HG03521 (cell line): ENCODE data around the gene ABR.
"Not testable (repeated sequence)": the region's sequence is repeated elsewhere in the genome, so short reads cannot be mapped to it uniquely, and the experiment has no call there.

Experiments
- ATAC-seq: cut with Tn5 transposase; IDR thresholded peaks from one replicate; pipeline ENCODE4 v1.9.1; 2021; ENCODE audit warnings: mild to moderate bottlenecking, moderate library complexity; ENCODE audit not compliant: unreplicated experiment

Gene ABR

DNA sequence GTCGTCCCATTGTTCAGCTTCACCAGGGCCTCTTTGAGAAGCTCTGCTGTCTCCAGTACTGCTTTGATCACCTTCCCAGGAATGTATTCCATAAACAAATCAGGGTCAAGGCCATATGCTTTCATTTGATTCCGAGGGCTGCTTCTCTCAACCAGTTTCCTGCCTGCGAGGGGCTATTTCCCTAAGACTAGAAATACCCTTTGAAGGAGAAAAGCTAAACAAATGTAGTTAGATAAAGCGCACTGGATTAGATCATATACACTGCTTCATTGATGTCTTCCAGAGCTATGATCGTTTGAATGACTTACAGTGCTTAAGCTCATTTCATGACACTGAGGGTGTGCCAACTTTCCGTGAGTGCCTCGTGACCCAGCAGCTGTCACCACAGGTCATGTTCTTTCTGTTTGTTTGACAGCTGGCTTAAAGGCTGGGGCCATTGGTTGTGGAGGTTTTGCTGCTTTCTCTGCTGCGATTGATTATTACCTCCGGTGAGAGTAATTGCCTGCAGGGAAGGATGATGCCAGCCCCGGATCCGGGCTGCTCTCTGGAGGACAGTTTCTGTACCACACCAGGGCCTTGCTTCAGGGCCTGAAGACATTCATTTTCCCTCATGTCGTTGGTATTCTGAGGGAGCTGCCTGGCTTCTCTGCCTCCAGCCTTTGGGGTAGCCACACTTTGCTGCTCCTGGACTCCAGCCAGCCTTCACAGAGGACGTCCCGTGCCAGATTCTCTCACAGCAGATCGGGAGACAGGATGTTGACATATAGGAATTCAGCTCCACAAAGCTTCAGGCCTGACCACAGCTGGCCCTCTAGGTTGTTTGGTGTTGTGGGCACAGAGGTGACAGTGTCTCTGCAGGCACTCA, 179.0 kb downstream of the ABR start:
- ATAC-seq: no peak

DNA sequence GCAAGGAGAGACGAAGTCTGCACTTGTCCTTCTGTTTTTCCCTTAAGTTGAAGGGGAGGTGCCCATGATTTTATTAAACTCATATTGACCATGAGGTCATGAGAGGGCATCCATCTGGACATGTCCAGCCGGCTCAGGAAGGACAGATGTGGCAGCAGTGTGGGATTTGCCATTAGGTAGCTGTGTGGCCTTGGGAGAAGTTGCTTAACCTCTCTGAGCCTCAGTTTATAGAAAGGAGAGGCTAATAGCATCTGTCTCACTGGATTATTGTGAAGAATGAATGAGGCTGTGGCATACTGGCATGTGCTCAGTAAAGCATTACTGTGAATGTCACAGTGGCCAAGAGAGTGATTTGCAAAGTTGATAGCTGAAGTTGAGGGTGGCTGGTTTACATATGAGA, 181.7 kb downstream of the ABR start:
- ATAC-seq: no peak

DNA sequence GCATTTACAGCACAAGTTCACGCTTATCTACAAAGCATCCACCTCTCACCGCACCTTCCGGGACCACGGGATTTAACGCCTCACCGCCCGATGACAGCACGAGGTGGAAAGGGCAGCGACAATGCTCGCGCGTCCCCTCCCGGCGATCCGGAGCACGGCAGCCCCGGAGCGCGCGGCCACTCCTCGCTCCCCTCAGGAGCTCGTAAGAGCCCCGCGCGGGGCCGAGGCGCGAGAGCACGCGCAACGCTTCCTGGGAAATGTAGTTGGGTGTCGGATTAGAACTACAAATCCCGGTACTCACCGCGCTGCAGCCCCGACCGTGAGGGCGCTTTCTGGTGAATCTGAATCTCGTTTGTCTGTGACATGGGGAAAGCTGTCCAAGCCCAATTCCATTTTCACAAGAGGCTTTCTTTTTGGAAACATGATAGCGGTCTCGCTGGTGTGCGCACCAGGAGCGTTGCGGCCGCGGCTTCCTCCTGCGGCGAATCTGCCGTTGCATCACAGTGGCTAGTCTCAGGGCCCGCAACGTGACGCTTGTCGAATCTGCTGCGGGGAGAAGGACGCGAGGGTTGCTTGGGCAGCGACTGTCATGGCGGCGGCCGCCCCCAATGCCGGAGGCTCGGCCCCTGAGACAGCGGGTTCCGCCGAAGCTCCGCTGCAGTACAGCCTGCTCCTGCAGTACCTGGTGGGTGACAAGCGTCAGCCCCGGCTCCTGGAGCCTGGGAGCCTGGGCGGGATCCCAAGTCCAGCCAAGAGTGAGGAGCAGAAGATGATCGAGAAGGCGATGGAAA, 183.0 kb downstream of the ABR start, which contains the start of gene TIMM22:
Gene TIMM22 (plus strand): TSS at position 576 of the 791 bp plus-strand sequence. CDS start 14 bp downstream, at position 590.
- ATAC-seq: peak; percentile 85

DNA sequence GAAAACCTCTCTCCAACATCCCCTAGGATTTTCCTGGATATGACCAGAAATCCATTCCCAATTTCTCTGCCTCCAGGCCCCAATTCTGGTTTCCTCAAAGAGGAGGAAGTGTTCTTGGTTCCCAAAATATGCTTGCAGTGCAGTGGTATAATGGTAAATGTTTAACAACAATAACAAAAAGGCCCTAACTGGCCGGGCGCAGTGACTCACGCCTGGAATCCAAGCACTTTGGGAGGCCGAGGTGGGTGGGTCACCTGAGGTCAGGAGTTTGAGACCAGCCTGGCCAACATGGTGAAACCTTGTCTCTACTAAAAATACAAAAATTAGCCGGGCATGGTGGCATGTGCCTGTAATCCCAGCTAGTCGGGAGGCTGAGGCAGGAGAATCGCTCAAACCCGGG, 184.5 kb downstream of the ABR start:
- not testable (repeated sequence) for ATAC-seq

DNA sequence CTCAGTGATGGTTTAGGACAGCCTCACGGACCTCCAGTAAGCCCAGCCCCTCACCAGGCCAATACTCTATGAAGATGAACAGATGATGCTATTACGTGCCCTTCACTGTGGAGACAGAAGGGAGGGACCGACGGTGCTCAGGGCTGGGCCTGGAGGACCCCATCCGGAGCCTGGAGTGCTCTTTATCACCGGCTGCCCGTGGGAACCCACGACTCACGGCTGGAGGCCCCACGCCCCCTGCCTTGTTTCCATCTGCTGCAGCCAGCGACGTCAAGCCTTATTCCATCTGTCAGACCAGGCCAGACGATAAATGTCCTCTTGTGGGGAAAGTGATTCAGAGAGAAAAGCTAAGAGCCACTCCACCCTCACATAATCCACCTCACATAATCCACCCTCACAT, 186.8 kb downstream of the ABR start:
- no peak for ATAC-seq

DNA sequence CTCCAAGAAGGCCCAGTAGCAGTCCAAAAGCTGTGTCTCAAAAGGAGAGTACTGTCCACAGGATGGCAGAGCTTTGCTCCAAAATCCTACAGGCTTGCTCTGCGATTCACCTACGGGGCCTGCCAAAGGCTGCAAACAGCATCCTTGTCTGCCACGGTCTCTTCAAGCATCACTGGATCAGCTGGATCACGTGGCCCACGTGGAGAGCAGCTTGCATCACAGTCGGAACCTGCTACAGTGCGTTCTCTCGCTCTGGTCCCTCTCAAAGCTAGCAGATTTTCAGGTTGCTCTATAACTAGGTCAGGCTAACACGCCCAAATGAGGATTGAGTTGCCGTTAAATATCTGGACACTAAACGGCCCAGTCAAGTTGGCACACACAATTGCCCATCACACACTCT, 191.2 kb downstream of the ABR start:
- no peak for ATAC-seq

DNA sequence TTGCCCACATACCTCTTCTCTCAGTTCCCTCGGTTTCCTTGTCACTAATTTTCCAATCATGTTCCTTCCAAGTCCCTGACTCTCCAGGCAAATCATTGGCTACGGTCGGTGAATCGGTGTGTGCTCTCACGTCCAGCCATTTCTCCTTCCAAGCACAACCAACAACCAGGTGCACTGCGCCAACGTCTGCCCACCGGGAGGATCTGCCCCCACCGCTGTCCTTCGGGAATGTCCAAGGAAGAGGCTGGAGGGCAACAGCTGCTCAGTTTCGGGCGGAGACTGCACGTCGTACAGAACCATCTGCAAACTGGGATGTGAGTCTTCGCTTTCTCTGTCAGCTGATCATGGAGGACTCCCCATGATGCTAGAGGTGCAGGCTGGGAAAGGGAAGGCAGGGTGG, 191.8 kb downstream of the ABR start:
- no peak for ATAC-seq

DNA sequence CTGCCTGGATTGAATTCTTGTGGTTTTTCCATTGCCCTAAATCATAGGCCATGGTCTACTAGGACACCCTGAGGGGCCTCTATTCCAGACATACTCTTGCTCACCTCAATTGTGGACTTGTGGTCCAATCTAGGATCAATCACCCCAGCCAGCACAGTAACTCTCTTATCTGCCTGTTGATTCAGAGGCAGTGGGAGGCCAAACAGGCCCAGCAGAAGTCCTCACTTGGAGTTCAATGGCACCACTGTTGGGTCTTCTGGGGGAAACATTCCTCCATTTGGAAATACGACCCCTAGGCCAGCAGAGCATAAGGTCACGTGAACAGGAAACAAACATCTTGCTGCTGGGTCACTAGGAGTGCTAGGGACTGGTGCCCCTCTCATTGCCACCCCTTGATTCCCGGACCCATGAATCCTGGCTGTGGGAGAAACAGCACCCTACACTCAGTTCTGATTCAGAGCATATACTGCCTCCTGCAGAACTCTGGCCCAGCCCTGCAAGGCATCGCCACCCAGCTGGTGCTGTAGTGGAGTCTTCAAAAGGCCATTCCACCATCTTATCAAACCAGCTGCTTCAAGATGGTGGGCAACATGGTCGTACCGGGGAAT, 193.4 kb downstream of the ABR start:
- no peak for ATAC-seq

DNA sequence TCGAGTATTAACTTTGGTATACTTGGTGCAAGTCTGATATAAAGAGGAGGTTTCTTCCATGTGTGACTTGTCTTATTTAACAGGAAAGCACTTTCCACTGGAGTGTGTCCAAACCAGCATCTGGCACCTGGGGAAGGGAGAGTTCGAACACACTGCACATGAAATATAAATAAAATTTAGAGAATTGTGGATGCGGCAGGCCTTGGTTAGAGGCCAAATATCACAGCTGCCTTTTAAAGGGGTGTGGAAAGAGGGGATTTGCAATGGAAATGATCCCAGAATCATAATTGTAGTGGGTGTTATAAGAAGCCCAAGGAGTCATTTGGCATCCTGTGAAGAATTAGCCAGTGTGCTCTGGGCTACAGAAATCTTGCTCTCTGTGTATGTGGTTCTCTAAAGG, 195.9 kb downstream of the ABR start:
- ATAC-seq: no peak

DNA sequence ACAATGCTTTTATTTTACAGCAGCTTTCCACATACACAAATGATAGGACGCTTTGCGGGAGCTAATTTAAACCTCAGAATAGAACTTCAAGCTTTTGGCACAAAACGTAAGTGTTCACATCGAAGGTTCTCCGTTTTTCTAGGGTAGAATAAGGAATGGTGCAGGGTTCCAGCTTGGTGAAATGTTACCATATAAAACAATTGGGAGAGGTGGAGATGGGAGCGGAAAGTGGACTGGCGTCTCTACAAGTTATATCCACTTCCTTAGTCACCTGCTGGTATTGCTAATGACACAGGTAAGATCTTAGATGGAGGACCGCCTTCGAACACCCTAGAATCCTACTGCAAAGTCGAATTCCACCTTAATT, 198.5 kb downstream of the ABR start:
- no peak for ATAC-seq

DNA sequence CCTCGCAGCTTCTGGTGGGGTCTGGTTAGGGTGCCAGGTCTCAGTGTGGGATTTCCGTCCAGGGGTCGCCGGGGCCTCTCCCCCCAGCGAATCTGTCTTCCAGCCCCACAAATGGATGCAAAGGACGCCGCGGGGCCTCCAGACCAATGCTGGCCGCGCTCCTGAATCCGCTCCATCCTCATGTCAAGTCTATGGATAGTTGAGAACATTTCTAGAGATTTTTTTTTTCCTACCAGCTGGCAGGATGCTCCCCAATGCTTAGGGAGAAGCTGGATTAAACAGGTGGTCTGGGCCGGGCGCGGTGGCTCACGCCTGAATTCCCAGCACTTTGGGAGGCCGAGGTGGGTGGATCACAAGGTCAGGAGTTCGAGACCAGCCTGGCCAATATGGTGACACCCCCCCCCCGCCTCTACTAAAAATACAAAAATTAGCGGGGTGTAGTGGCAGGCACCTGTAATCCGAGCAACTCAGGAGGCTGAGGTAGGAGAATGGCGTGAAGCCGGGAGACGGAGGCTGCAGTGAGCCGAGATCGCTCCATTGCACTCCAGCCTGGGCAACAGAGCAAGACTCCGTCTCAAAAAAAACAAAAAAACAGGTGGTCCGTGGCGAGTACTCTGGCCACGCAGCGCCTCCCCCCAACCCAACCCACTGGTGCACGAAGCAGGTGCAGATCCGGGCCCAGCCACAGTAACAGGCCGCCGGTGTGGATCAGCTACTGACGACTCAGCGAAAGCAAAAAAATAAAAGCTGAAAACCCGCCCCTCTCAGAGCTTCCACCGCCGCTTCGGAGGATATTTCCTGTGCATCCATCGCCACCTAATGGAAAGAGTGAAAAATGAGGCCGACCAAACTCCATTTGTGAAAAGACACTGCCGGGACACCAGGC, 199.1 kb downstream of the ABR start:
- ATAC-seq: peak; percentile 36

DNA sequence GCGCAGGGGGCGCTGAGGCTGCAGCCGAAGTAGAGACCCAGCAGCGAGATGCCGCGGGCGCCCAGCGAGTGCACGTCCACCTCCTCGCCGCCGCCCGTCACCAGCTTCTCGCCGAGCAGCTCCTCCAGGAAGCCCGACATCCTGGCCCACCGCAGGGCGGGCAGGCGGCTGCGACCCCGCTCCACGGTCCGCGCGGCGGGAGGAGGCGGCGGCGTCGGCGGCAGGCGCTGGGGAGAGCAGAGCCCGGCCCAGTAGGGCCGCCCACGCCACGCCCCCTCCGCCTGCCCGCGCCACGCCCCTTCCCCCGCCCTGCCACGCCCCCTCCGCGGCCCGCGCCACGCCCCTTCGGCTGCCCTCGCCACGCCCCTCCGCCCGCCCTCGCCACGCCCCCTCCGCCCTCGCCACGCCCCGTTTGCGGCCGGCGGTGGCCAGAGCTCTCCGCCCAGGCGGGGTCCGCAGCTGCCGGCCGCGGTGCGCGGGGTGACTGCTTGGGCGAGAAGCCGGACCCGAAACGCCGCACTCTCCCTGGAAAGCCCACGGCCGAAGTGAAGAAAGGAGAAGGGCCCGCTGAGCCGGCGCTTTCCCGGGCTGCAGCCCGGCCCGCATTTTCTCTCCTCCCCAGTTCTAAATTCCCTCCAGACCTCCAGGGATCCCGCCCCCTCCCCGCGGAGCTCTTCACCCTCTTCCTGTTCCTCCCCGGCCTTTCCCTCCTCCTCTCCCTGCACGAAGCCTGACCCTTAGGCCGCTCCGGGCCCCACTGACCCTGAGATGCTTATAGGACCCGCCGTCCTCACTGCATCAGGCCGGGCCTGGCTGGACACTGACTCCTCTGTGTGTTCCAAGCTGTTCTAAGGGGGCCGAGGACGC, 200.0 kb downstream of the ABR start, which contains the start of gene NXN:
Gene NXN (minus strand): TSS at position 238 of the 867 bp plus-strand sequence.
- ATAC-seq: peak; percentile 59

DNA sequence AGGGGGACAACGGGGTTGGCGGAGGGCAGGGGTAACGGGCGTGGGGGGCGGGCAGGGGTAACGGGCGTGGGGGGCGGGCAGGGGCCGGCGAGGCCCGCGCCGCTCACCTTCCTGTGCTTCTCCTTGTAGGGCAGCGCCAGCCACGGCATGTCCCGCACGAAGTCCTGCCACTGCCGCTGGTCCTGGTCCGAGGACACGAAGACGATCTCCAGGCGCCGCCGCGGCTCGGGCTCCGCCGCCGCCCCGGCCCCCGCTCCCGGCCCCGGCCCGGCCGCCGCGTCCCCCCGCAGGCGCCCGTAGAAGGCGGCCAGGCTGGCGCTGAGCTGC, 200.6 kb downstream of the ABR start:
- no peak for ATAC-seq

DNA sequence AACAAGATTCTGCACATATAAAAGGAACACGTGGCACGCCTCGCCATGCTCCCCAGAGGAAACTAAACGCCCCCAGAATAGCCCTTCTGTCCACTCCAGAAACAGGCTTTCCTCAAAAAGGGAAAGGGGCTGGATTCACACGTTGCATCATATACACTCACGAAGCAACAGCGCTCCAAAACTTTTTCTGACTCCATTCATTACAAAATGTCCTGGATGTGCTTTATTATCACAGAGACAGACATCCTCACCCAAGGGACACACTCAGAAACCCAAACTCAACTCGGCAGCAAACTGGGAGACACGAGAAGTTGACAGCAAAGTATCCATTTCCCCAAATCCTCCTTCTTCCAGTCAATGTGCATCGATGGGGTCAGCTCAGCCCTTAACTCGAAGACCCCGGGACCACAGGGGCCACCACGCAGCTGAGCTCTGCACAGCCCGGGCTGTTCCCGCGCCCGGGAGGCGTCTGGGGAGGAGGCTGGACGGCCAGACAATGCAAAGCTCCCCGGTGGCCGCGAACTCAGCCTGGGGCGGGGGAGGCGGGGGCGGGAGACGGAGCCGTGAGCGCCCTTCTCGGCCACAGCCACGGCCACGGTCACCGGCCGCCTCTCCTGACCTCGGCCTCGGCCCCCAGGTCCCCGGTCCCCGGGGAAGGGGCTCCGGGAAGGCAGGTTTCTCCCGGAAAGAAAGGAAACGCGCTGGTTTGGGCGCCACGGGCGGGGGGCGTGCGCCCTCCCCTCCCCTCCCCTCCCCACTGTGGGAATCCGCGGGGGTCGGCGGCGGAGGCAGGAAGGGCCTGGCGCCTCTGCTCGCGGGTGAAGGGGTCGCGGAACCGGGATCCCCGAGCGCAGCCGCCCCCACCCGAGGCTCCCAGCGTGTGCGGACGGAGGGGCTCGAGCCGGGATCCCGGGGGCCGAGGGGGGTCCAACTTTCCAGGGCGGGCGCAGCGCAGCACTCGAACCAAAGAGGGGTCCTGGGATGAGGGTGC, 201.4 kb downstream of the ABR start:
- ATAC-seq: no peak

DNA sequence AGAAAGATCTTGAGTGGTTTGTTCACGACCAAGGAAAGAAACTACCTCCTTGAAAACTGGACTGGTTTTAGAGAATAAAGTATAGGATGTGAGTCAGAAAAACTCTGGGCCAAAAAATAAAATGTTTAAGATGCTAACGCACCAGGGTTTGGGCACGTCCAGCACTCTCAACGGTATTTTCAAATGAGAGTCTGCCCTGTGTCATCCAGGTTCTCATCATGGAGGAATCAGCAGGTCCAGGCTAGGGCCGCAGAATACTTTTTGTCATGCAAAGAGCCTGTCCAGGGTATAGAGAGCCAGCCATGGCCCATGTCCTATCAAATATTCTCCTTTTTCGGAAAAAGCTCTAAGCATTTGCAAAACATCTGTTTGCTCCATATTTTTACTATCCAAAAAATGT, 202.6 kb downstream of the ABR start:
- no peak for ATAC-seq

DNA sequence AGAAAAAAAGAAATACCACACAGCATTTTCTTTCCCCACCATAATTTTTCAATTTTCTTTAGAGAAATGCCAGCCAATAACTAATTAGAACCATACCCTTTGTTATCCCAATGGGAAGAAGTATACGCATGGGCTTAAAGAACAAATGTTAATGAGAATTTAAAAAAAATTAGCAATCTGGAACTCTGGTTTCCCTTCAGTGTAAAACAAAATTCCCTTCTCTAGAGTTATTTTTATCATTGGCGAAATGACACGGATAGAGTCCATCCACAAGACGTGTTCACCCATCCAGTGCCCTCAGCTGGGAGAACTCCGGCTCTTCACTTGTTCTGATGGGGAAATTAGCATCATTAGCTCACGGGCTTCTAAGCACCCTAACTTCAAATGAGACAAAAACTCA, 203.5 kb downstream of the ABR start:
- ATAC-seq: no peak

DNA sequence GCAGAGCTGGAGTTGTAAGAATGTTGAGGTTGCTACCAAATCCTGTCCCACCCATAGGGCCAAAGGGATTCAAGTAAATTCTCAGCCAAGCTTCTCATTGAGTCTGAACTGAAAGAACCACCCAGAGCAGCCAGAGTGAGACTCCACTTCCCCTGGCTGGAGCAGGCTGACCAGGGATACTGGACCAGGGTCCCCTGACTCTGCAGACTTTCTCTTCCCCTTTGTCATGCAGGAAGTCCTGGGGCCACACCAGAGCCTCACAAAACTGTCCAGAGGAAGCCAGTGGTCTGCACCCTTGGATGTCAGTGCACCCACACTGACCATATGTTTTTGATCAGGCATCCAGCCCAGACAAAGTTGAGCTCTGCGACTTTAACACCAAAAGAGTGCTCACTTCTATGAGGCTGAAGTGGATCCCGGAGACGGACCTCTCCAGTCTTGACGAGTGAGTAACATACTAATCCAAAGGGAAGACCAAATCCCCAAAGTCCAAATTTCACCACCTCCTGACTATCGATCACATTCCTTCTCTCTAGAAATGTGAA, 204.3 kb downstream of the ABR start:
- no peak for ATAC-seq

DNA sequence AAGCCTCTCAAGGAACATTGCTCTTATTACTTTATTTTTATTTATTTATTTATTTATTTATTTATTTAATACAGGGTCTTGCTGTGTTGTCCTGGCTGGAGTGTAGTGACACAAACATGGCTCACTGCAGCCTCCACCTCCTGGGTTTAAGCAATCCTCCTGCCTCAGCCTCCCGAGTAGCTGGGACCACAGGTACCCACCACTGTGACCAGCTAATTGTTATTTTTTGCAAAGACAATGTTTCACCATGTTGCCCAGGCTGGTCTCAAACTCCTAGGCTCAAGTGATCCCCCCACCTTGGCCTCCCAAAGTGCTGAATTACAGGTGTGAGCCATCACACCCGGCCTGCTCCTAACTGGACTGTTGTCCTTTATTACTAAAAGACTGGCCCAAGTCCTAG, 205.0 kb downstream of the ABR start:
- ATAC-seq: not testable (repeated sequence)
